SKM-1 treated with dmso at 0.1 percent for 144 hours (cell line): ENCODE results near the gene BMI1.

Source experiments
- DNase-seq: peaks from one replicate; lab custom pipeline; 2025; ENCODE audit not compliant: unreplicated experiment; lab: John Stamatoyannopoulos, UW

The BMI1 gene

DNA sequence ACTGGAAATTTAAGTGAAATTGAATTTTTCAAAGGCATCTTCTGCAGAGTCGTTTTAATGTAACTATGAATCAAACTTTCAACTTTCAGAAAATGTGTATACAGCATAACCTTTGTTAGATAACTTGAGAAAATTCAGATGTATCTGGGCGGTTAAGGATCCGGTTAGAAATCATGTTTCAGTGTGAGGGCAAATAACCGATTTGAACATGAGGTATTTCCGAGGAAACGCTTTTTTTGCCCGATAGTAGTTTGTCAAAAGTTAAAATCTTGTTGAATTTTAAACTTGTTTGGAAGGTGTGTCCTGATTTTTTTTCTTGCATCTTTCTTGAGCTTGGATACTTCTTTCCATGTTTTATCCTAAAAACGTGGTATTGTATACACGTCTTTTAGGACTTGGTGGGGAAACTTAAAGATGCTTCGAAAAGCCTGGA lies 1.3 kb upstream of the BMI1 start:
- DNase-seq, result no peak

GRCh38 chr10:22319980-22320558 lies 830 bp upstream of the BMI1 start:
- no peak for DNase-seq

DNA sequence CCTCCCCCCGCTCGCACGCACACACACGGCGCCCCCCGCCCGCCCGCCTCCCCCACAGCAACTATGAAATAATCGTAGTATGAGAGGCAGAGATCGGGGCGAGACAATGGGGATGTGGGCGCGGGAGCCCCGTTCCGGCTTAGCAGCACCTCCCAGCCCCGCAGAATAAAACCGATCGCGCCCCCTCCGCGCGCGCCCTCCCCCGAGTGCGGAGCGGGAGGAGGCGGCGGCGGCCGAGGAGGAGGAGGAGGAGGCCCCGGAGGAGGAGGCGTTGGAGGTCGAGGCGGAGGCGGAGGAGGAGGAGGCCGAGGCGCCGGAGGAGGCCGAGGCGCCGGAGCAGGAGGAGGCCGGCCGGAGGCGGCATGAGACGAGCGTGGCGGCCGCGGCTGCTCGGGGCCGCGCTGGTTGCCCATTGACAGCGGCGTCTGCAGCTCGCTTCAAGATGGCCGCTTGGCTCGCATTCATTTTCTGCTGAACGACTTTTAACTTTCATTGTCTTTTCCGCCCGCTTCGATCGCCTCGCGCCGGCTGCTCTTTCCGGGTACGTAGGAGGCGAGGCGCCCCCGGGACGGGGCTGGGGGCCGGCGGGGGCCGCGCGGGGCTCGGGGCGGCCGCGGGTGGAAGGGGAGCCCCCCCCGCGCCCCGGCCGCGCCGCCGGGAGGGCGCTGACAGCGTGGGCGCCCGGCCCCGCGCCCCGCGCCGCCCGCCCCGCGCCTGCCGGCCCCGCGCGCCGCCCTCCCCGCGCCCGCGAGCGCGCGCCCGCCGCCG lies 441 bp downstream of the BMI1 start:
- no peak for DNase-seq

DNA sequence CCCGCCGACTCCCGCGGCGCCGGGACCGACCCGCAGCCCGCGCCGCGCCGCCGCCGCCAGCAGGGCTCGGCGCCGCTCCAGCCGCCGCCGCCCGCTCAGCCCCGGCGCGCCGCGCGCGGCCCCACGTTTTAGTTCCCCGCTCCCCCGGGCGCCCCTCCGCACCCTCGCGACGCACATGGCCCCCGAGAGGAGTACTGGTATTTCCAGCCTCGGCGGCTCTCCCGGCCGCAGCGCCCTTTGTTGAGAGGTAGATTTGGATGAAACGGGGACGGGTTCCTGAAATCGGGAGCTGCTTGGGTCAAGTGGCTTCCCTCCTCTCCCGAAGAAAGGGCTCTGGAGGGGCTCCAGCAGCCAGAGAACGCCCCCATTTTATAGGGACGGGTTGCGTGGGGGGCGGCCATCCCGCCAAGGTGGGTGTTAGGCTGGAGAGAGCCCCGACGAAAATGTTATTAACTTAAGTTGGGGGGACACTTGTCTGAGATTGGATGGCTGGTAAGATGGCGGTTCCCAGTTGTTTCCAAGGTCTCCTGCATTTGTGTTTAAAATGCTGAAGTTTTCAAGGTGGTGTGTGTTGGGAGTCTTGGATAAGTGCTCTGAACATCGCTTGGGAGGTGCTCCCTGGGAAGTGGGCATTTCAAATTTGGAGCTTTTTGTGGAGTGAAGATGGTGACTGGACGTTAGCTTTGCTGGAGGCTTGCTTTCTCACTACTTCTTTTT lies 1.2 kb downstream of the BMI1 start:
- DNase-seq, result no peak

GRCh38 chr10:22322641-22323160 lies 1.8 kb downstream of the BMI1 start:
- DNase-seq, result no peak

DNA sequence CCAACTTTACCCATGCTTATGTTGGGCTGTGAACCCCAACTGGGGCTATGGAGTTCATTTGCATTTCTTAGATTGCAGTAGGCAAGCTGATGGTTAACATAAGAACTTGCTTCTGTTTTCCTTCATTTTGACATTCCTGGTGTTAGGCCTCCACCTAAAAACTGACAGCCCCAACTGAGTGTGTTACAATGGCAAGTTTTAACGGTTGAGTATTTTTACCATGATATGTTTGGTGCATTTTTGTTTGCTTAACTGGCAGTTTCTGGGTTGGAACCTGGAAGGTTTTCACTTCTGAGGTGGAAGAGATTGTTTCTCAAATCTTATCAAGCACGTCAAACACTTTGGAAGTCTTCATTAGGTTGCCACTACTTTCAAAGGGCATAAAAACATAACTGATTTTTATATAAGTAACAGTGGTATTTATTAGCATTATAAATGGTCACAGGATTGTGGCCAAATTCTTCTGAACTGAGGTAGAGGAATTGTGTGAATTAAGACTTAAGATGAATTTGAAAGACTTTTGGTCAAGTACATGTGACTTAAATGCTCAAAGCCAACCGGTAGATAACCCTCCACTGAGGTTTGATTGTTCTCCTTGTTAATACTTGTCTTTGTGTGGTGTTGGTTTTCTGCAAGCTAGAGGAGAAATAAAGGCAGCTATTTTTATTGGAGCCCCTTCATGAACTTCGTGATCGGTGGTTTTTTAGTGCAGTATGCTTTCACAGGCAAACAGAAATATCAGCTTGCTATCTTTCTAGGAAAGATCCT lies 2.8 kb downstream of the BMI1 start:
- DNase-seq, result no peak

DNA sequence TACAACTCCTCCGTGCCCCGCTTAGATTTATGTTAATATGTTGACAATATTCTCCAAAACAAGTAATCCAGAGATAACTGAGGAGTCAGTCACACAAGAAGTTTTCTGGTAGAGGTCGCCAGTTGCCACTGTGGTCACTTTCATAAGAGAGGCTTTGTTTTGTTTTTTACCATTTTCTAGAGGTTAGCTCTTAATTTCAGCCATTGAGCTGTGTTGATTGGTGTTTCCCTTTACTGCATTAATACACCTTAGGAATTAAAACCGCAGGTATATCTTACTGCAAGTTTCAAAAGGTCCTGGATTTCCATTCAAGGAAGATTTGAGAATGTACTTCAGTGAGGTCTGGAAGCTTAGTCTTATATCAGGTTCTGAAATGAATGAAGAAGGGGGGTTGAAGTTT lies 3.5 kb downstream of the BMI1 start:
- no peak for DNase-seq

DNA sequence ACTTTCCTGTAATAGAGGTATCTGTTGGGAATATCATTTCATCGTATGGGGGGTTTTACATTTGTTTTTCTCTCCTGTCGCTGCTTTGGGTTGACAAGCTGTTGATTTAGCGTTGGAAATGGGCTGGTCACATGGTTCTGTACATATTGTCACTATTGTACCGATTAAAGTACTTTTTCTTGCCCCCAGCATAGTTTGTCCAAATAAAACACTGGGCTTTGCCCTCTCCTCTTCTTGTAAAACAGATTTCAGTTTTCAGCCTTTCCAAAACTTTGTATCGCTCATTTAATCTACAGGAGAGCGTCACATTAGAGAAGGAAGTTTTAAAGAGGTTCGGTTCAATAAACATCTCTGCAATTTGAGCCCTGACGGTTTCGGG lies 4.0 kb downstream of the BMI1 start:
- DNase-seq, result no peak

GRCh38 chr10:22325272-22326144 lies 4.6 kb downstream of the BMI1 start:
- no peak for DNase-seq

GRCh38 chr10:22326145-22326702 lies 5.3 kb downstream of the BMI1 start:
- DNase-seq, result no peak

- no peak for DNase-seq
Measured at GRCh38 chr10:22329150-22329549, 8.3 kb downstream of the BMI1 start.

DNA sequence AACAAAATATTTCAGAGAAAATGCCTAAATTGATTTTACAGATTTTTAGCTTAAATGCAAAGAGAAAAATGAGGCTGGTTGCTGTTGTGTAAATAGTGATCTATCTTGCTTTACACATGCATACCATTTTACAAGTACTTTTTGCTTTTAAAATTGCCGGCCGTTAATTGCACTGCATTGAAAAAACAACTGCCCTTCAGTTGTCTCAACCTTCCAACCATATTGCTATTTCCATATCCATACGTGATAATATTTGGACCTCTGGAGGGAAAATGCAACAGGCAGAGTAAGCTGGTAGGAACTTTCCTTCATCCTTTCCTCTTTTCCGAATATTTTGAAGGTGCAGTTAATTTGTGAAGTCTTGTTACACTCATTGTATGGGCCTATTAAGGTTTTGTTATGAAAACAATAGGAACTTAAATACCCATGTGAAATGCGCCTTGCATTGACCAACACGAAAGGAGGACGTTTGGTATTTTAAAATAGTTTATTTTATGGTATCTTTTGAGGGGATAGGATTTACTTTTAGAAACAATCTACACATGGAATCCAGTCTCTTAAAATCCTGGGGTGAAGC lies 11.3 kb downstream of the BMI1 start:
- DNase-seq, result no peak

DNA sequence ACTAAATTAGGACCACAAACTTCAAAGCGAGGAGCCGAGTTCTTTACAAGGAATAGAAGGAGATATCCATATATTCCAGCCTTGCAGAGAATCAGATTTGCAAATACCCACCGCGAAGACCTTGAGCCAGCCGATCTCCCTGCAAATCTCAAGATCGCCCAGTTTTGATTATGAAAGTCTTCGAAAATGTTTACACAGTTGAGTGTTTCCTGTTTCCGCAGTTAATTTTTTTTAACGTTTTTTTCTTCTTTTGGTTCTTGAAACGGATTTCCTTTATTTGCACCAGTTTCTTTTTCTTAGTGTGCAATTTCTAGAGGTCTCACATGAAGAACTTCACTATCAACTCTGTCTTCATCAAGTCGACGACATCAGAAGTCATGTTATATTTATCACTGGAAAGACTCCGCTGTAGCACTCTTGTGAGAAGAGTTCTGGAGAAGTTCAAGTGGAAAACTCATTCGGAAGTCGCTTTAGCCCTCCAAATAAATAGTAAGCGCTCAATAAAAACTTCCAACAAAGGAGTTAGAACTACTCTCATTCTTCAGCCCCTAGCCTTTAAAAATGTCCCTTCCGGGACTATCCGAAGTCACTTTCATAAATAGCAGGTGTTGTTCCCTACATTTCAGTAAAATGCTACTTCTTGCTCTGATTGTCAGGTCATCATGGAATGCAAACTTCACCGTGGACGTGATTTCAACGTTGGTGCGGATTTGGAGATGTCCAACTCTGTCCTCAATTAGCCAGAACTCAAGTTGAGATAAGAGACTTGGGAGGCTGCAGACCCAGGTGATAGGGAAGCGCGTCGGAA lies 12.5 kb downstream of the BMI1 start:
- no peak for DNase-seq

DNA sequence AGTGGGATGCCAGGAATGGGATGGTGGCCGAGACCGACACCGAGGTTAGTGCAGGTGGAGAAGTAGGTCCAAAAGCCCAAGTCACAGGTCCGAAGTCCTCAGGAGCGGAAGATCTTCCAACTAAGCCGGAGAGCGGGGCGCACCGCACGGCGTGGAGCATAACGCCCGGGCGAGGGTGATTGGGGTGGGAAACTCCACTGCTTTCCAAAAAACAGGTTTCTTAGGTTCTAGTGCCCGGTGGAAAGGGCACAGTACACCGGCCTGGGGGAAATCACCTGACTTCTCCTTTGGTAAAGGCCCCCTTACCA lies 13.0 kb downstream of the BMI1 start:
- no peak for DNase-seq

DNA sequence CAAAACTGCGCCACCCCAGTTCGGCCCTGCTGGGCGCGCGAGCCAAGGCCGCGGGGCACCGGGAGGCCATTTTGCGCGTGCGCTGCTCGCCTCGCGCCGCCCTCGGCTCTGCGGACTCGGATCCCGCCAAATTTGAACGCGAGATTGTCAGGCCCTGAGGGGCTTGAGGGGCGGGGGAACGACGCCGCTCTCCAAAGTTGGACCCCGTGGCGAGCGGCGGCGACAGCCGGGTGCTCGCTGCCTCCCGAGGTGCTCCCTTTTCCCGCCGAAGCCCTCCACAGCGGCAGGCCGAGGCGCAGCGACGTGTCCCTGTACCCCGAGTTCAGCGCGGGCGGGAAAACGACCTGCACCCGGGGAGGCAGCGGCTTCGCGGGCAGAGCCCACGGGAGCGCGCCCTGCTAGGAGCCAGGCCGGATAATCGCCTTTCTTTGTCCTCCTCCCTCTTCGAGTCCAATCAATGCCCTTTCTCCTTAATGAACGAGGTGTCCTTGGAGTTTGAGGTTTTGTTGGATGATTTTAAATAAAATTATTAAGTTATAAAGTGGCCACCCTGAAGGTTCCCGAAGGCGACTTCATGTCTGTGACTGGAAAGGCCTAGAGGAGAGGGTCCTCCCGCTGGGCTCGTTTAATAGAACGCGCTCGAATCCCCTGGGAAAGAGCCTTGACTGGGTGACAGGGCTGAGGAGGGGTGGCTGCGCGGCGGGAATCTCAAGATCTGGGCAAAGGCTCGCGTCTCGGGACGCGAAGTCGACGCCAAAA lies 13.7 kb downstream of the BMI1 start:
- DNase-seq, result no peak

DNA sequence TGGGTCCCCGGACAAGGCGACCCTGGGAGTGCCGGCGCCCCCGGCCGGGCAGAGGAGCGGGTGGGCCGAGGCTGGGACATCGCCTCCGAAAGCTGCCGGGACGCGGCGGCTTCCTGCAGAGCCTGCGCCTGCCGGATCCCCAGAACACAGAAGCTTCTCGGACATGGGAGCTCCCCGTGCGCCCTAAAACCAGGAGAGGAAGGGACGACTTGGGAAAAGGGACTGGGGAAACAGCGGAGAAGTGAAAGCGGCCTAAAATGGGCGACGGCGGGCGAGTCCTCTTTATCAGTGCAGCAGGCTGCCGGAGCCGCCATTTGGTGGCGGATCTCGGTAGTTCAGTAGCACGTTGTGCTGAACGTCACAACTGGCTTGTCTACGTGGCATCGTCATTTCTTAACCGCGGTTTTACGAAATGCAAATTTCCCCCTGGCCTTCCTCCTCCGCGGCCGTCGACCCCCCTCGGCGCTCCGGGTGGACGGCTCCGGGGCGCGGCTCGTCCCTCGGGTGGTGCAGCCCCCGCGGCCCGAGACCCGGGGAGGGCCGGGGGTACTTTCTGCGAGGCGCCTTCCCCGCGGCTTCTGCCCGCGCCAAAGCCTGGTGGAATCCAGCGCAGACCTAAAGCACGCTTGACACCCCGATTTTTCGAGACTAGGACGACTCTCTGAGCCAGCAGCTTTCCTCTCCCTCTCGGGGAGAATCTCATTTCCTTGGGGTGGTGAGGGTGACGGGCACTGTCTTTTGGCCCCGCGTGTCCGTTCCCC lies 14.5 kb downstream of the BMI1 start:
- no peak for DNase-seq

DNA sequence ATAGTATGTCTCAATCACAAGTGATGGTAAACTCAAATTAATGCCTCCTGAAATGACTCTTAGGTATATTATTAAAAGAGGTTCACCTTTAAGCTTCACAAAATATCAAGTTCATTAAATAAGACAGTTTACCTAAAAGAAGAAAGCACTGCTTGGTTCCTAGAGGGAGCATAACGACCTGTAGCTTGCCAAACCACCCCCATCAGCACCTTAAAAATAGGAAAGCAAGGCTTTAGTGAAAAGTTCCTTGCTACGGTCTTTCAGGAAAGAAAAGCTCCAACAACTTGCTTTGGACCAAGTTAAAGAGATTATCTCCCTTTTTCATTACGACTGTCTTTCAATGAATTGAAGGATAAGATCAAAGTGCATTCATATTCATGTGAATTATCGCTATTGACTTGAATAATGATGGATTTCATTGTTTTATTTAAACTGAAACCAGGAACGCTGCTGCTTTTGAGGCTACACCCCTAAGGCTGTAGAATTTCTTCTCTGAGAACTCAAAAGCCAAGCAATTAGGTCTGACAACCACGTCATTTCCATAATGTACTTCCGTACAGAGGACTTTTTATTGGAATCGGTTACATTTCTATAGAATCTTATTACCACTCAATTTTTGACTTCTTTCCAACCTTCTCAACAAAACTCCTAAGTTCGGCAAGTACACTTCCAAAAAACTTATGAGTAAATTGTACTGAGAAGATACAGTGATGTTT lies 17.4 kb downstream of the BMI1 start:
- no peak for DNase-seq
